ENCODE results near the gene PICK1.
"Not testable (repeated sequence)": the region's sequence is repeated elsewhere in the genome, so short reads cannot be mapped to it uniquely, and the experiment has no call there.

Gene PICK1

DNA sequence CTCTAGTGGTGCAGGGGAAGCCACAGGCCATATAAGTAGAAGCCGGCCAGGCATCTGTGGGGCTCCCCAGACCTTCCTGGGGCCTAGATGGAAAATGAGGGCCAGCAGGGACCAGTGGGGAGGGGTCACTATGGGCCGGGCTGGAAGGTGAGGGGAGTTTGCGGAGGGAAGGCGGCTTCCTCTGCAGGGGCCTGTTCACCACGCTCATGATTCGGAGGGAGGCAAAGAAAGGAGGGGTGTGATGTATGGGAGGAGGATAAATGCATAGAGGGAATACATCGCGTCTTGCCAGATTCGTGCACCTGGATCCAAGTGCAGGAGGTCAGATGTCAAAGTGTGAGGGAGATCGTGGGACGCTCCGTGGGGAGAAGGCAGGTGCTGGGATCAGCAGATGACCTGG is 19.9 kb downstream of the PICK1 start:
- no peak for DNase-seq

- DNase-seq: no peak
Observed at GRCh38 chr22:38077595-38077994, 20.4 kb downstream of the PICK1 start.

GRCh38 chr22:38078046-38078840 is 21.0 kb downstream of the PICK1 start:
- DNase-seq: no peak

DNA sequence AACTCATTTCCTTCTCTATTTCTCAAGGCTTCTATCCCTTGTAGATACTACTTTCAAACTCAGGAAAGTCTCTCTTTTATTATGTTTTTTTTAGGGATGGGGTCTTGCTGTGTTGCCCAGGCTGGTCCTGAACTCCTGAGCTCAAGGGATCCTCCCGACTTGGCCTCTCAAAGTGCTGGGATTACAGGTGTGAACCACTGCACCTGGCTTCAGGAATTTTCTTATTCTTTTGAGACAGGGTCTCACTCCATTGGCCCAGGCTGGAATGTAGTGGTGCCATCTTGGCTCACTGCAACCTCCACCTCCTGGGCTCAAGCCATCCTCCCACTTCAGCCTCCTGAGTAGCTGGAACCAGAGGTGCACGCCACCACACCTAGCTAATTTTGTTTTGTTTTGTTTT is 22.0 kb downstream of the PICK1 start:
- DNase-seq: not testable (repeated sequence)

DNA sequence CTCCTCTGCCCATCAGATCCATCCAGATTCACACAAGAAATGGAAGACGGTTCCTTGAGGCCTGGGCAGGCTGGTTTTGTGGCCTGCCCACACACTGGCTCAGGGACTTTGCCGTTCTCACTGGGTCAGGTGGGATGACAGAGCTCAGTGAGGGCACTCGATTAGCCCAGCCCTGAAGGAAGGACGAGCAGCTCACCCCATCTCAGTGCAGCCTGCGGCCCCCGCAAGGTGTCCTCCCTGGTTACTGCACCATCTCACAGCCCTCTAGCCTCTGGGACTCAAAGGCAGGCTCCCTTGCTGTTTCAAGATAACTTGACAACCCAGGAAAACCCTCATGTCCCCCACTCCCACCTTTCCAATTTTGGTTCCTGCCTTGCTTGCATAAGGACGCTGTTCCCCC is 22.6 kb downstream of the PICK1 start:
- DNase-seq: no peak

- DNase-seq: no peak
Observed at GRCh38 chr22:38080474-38080849, 23.3 kb downstream of the PICK1 start.

DNA sequence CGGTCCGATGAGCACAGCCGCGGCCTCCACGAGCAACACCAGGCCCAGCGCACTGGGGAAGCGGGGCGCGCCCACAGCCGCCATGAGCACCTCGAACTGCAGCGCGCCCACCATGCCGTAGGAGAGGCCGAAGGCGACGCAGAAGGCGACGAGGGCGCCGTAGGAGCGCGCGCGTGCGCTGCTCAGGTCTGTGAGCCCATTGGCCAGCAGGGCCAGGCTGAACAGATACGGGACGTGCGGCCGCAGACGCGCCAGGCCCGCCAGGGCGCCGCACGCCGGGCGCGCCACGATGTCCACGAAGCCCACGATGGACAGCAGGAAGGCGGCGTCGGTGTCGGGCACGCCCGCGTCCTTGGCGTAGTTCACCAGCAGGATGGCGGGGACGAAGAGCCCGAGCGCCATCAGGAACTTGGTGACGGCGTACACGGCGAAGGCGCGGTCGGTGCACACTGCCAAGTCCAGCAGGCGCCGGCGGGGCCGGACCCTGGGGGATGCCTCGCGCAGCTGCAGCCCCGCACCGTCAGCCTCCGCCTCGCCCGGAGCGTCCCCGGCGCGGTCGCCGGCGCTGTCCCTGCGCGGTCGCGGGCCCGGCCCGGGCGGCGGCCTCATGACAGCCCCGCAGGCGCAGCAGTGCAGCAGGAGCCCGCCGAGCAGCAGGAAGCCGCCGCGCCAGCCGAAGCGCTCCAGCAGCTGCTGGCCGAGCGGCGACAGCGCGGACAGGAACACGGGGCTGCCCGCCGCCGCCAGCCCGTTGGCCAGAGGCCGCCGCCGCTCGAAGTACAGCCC is 23.8 kb downstream of the PICK1 start:
- DNase-seq: no peak

DNA sequence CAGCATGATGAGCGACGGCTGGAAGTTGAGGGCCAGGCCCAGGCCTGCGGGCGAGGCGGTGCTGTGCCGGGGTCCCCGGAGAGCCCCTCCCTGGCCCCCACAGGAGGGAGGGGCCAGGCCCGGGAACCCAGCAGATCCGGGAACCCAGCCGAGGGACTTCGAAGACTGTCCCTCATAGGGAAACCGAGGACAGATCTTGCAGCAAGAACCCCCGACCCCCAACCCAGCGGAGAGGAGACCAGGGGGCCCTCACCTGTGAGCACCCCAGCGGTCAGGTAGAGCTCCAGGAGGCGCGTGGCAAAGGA is 24.4 kb downstream of the PICK1 start:
- no peak for DNase-seq

DNA sequence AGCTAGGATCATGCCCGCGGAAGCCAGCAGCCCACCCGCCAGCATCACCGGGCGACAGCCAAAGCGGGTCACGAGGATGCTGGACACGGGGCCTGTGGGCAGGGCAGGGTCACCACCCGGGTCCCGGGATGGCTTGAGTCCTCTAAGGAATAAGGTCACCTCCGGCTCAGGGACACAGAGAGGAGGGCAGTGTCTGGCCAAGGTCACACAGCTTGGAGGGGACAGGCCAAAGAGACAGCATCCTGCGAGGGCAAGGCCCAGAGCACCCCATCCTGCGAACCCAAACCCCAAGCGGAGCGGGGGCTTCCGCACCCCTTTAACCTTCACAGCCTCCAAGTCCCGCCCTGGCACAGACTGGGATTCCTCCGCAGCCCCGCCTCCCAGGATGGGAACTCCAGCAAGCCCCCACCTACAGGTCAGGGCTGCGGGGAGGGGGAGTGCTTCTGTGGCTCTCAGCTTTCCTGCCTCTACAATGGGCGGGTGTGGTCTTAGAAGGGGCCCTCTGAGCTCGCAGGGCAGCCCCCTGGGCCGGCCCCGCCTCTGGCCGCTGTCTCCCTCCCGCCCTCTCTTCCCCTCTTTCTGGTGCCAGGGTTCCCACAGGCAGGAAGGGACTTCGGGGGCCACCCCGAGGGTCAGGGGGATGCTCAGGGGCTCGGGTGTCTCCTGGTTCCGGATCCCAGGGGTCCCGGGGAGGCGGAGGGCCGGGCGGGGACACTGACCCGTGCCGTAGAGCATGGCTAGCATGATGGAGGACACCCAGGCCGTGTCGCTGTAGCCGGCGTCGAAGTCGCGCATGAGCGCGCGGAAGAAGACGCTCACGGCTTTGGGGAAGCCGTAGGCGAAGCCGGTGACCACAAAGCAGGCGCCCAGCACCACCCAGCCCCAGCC is 25.0 kb downstream of the PICK1 start:
- DNase-seq: no peak

DNA sequence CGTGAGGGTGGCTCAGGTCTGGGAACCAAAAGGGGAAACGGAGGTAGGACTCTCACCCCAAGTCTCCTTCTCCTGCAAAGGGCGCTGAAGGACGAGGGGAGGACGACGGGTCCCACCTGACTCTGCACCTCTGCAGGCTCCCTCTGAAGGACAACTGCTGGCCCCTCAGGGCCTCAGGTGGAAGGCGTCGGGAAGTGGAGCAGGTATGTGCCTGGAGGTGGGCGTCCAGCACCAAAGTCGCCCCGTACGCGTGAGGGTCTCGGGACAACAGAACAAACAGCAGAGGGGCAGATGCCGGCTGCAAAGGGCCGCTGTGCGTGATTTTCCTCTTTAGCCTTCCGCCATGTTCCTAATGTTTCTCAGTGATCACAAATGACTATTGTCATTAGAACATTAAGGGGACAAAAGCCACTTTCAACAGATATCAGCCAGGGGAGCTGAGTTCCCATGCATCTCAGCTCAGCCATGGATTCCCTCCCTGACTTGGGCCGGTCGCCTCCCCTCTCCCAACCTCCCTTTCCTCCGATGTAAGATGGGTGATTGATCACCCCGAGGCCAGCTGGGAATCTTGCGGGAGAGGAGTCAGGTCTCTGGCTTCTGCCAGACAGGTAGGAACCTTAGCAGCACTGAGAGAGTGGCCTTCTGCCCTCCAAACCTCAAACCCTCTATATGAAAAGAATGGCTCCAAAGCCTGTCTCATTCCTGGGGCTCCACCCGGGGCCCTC is 25.9 kb downstream of the PICK1 start:
- DNase-seq: no peak

- no peak for DNase-seq
Observed at GRCh38 chr22:38083931-38084631, 26.9 kb downstream of the PICK1 start, which contains the start of gene SLC16A8. Gene SLC16A8, minus strand, starts transcription at chr22:38084184. Its CDS starts 1,311 bp downstream, at chr22:38082873.

- no peak for DNase-seq
Observed at GRCh38 chr22:38085056-38085455, 27.9 kb downstream of the PICK1 start.

- DNase-seq: no peak
Observed at GRCh38 chr22:38085501-38085900, 28.3 kb downstream of the PICK1 start.

DNA sequence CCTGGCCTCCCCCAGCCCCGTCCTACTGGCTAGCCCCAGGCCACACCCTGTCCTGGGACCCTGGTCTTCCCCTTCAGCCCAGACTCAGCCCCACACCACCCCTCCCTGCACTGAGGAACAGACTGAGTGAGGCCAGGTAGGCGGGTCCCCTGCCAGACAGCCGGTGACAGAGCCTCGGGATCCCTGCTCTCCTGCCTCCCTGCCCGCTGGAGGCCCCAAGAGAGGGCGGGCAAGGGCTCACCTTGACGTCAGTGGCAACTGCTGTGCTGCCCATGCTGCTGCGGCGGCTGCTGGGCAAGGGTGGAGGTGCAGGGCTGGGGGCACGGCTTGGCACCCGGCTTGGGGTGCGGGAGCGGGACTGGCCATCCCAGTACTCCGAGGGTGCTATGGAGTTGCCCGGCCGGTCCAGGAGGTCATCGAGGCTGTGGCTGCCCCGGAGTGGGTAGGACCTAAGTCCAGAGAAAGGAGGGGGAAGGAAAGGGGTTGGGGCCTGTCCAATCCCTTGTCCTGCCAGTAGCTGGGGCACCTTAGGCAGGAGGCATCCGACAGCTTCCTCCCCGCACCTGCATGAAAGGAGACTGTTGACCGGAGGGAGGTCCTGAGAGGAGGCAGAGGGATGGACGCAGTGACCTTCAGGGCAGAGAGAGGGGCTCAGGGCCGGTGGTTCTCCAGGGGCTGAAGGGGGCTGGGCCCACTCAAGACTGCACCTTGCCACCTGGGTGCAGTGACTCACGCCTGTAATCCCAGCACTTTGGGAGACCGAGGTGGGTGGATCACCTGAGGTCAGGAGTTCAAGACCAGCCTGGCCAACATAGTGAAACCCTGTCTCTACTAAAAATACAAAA is 29.0 kb downstream of the PICK1 start:
- DNase-seq: no peak

GRCh38 chr22:38086942-38087341 is 29.7 kb downstream of the PICK1 start:
- no peak for DNase-seq

DNA sequence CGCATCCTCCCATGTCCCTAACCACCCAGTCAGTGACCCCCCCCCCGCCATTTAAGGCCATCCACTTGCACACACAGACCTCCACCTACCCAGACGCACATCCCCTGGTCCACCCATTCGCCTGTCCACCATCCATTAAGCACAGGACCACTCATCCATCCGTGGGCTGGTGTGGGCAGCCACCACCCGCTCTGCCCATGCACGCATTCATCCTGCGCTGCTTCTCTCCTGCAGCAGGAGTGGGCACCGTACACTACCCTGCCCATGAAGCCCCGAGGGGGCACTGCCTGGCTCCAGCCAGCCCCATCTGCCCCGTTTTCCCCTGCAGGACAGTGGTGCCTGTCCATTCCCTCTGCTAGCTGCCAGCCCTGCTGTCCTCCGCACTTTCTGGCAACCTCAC is 30.7 kb downstream of the PICK1 start:
- no peak for DNase-seq

DNA sequence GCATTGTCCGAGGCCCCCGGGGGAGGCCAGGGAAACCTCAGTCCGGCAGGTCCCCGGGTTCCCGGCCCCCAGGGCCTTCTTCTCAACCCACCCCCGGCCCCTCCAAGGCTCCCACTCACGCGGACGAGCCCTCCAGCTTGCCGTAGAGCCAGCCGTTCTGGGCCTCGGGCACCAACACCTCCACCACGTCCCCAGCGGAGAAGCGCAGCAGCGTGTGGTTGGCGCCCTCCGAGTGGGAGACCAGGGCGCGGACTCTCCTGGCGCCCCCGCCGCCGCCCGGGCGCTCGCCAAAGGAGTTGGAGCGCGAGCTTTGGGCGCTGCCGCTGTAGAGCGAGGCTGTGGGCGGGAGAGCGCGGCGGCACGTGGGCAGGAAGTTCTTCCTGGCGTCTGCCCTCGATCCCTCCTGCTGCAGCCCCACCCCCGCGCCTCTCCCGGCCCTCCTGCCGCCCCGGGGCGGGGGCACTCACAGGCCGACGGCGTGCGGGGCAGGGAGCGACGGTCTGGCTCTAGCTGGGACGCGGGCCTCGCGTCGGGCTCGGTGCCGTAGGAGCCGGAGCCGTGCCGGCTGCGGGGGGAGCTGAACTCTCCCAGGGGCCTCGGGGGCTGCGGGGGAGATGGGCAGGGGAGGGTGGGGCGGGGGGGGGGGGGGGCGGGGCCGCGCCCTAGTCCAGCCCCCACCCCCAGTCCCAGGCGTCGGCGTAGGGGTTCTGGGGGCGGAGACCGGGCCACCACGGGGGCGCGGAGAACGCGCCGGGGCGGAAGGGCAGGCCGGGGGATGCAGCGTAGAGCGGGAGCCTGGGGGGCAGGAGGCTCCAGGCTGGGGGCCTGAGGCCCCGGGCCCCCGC is 31.6 kb downstream of the PICK1 start:
- DNase-seq: no peak

DNA sequence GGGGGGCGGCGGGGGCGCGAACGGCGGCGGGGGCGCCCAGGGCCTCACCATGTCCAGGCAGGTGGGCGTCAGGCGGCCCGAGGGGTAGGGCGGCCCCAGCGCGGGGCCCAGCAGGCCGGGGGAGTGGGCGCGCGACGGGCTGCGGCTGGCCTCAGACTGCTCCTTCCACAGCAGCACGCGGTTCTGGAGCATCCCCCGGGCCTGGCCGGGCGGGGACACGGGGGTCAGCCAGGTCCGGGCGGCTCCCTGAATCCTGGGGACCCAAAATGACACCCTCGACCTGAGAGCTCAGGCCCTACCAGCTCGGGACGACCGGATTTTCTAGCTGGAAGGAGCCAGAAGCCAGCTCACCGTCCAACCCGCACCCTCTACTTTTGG is 32.3 kb downstream of the PICK1 start:
- no peak for DNase-seq

DNA sequence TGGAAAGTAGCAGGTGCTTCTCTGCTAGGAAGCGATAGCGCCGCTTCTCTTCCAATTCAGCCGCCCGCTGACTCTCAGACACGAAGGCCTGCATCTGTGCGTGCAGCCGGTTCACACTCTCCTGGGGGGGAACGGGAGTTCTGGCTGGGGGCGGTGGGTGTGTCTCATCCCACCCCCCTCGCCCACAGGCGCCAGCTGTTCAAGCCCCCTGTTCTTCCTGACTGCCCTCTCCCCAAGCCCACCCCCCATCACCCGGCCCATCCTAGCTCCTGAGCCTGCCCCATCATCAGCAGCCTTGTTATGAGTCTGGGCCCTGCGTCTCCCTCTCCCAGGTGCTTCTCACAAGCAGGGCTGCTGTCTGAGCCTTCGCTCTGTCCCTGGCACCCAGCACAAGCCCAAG is 39.9 kb downstream of the PICK1 start:
- no peak for DNase-seq
